Hematopoietic multipotent progenitor cell treated with erythropoietin and hydrocortisone succinate and interleukin-3 and kit ligand, for 4 days (in vitro differentiated cells): ENCODE data around the gene TMCC2.
A peak's percentile ranks its signal among the peaks of the same experiment; 100 is the strongest.

ENCODE experiments used
- DNase-seq: peaks from one replicate; pipeline ENCODE4 v3.0.0-alpha.2; 2015

TMCC2 gene

DNA sequence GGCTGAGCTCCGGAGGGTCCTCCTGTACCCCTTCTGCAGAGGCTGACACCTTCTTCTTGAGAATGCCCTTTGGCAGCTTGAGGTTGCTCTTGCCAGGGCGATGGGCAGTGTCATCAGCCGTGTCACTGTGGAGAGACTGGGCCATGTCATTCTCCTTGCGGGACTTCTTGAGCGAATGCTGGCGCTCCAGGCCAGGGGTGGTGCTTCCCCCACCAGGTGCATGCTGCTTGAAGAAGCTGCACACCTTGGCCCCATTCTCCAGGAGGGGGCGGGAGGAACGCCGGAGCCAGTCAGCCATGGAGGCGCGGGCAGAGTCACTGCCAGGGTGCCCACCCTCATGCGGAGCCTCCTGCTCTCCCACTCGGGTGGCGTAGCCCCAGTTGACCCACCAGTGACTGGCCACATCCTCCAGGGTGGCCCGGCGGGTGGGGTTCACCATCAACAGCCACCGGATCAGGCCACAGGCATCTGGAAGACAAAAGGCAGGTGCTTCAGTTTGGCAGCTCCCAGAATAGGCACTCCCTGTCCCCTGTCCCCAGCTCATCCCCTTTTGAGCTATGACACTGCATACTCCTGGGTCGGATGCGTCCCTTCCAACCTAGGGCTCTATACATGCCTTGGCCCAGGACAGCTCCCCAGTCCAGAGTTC, 76.4 kb downstream of the TMCC2 start:
- DNase-seq, result no peak

DNA sequence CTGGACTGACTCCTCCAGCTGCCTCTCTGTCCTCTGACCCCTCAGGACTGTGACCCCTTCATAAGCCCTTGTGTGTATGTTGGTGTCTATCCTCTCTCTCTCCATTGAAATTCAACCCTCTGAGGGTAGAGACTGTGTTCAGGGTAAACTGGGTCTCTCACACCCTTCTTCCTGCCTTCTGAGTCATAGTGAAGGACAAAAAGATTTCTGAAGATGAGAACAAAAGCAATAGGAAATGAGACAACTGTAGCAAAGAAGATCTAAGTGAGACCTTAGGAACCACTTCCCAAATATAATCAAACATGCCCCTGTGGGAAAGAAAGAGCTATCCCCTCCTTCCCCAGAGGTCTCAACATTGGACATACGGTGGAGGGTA, 76.9 kb downstream of the TMCC2 start:
- no peak for DNase-seq

DNA sequence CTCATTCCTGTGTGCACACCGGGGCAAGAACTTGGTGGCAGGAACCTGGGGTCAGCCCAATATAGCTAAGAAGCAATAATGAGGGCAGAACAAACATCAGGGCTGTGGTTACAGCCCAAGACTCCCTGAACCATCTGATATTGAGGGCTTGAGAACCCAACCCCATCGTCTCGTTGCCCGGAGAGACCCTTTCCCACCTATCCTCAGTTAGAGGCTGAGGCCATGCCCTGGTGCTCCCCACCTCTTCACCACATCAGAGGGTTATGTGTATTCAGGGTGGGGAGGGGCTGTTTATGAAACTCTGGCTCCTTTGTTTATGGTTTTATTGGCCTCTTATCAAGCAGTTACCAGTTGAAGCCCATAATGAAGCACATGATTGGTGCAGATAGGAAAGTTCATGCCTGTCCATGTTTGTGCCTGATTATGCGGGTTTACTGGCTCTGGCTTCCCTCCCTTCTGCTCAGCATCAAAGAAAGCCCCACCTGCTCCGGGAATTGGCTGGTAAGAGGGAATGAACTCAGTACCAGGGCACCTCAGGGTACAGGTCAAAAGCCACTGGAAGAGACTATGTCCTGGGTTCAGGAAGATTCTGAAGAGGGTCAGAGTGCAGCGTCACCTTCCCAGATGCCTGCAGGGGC, 79.3 kb downstream of the TMCC2 start:
- peak; percentile 55 for DNase-seq

DNA sequence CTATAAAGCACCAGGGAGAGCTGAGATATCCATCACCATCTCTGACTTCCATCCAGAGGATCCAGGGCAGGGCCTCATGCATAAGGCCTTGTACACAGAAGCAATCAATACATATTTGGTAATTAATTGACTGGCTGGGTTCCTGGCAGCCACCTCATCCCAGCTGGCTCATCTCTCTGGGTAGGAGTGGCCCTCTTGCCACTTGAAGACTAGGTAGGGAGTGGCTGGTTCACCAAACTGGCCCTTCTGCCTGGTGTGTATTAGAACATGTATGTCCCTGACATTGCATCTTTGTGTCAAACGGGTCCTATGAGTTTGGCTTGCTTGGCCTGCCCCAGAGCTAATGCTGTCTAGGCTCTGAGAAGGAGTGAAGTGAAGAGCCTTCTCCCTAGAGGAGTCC, 82.0 kb downstream of the TMCC2 start:
- no peak for DNase-seq

DNA sequence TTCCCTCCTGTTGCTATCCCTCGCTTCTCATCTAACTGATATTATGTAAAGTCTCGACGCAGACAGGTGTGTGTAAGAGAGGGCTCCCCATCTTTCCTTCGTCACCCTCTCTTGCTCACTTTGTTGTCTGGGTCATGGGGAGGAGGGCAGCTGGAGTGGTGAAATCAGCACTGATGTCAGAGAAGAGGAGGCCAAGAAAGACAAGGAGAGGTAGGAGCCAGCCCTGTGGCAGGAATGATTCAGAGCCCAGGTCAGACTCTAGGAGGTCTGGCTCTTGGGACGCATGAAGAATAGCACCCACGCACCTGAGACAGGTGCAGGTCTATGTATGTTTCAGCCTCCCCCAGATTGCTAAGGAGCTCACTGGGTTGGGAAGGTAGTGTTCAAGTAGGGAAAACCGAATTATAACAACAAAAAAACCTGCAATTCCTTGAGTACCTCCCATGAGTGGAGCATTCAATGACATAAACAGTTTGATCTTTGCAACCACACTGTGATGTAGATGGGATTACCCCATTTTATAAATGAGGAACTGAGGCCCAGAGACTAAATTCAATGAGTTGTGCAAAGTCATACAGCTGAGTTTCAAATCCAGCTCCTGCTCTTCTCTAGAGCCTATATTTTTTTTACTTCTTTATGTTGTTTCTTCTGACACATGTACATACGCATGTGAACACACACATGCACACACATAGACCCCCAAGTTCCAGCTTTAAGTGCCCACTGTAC, 83.4 kb downstream of the TMCC2 start:
- peak; percentile 43 for DNase-seq

DNA sequence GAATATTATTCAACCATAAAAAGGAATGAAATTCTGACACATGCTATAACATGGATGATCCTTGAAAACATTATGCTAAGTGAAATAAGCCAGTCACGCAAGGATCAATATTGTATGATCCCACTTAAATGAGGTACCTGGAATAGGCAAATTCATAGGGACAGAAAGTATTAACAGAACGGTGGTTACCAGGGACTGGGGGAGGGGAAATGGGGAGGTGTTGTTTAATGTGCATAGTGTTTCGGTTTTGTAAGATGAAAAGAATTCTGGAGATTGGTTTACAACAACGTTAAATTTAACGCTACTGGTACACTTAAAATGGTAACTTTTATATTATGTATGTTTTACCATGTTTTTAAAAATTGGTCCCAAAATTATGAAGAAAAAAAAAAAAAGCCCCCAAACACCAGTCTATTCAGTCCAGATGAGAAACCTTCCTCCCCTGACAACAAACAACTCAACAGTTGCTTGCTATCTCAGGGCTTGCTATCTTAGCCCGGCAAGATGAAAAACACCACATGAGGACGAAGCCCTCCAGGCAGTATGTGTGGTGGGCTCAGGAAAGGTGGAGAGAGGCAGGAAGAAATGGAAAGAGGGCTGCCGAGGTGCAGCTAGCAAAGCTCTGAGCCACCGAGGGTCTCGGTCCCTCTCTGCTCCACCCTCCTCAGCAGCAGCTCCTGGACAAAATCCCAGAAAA, 85.3 kb downstream of the TMCC2 start:
- no peak for DNase-seq

DNA sequence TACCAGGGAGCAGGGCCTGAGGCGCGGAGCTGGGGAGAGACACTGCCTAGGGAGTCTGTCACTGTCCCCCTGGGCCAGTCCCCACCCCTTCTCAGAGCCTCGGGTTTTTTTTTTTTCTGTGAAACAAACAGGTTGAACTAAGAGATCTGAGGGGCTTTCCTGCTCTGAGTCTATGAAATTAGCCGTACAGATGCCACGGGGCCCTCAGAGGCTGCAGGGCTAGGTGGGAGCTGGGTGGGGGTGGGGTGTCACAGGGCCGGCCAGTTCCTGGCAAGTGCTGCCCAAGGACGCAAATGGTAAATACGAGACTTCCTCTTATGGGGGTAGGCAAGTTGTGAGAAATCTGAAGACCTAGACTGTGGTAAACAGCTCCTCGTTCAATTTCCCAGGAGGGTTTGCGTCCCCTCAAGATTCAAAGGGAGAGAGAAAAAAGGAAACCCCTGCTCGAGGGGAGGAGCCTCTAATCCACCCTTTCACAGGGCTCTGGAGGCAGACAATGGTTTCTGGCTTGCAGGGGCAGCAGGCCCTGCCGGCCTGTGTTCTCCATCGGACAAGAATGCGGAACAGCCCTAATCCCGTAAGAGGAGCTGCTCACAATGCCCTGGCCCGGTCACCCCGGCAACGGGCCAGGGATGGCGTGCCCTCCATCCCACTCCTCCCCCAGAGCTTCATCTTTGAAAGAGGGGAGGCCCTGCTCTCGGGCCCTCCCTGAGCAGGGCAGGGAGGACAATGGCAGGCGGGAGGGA, 86.0 kb downstream of the TMCC2 start:
- peak; percentile 62 for DNase-seq

DNA sequence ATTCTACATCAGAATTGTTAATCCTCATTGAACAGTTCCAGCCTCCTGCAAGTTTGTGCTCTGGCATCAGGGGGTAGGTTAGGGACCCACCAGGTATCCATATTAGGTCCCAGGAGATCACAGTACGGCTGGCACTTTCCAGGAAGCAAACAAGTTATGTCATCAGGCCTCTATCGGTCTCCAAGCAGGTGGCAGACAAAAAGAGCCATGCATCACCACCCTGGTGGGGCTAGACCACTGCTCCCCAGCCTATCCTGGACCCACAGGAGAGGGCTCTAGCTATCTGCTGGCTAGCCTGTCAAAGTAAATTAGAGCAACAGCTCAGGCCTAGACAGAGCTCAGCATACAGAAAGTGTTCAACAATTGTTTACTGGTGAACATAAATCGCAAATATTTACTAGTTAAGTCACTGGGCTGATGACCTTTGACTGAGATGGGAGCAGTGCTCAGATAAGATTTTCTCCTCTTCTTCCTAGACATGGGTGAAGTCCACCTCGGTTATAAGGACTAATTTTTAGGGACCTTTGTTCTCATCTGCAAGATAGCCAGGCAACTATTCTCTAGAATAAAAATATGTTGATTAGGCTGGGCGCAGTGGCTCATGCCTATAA, 87.4 kb downstream of the TMCC2 start:
- no peak for DNase-seq

DNA sequence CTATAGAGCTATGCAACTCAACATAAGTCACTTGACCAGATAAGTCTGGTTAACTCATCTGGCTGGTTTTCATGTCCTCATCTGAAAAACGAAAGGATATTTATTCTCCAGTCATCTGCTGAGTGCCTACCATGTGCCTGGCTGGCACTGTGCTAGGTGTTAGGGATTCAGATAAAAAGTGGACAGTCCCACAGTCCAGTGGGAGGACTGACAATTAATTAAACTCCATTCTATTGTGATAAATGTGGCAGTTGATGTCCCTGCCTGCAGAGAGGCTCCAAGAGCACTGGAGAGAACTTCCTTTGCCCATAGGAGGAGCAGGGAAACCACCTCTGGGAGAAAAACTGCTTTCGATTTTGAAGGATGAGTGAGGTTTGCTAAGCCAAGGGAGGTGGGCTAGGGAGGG, 88.4 kb downstream of the TMCC2 start:
- no peak for DNase-seq

DNA sequence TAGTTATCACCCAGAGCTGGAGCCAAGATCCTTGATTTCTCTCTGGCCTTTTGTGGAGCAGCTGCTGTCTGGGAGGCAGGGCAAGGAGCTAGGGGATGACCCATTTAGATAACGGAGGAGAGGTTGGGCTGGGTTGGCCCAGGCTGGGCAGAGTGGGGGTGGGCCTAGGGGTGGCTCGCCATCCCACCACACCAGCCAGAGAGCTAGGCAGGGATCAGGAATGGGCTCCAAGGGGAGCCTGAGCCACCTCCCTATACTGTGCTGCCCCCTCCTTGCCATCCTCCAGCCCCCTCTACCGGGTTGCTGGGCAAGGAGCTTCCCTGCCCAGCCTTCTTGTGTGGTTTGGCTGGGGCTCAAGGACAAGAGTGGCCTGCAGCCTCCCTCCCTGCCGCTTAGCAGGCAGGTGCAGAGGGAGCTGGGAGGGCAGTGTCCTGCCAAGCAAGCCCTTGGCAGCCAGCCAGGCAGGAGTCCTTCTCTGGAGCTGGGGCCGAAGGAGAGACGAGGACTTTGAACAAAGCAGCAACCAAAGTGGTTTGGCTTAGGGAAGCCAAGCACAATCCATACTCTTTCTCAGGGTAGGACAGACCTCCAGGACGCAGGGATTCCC, 89.7 kb downstream of the TMCC2 start:
- no peak for DNase-seq

DNA sequence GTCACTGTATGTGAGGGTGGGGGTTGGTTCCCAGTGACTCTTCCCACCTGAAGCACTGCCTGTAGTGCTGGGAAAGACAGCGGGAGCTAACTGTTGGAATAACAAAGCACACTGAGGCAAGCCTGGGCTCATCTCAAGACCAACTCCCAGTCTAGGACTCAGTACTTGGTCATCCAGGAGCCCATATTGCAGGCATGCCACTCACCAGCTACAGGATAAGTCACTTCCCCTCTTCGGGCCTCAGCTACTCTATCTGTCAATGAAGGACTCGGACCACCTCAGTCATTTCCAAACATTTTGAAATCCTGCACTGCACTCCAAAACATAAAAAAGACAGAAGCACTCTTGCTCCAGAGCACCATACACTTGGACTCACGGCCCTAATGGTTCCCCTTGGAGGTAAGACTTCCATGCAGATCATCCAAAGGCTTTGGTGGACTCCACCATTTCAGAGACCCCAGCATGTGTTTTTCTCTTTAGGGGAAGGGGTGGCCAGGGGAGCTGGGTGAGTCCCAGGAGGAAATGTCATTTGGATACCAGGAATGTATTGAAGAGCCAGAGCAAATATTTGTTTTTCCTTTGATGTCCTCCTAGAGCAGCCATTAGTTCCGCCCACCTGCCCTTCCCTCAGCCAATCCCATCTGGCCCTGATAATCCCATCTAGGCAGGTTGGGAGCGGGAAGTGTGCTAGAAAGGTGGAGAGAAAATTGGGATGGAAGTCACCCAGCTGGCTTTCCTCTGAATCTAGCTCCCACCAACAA, 90.7 kb downstream of the TMCC2 start:
- no peak for DNase-seq

DNA sequence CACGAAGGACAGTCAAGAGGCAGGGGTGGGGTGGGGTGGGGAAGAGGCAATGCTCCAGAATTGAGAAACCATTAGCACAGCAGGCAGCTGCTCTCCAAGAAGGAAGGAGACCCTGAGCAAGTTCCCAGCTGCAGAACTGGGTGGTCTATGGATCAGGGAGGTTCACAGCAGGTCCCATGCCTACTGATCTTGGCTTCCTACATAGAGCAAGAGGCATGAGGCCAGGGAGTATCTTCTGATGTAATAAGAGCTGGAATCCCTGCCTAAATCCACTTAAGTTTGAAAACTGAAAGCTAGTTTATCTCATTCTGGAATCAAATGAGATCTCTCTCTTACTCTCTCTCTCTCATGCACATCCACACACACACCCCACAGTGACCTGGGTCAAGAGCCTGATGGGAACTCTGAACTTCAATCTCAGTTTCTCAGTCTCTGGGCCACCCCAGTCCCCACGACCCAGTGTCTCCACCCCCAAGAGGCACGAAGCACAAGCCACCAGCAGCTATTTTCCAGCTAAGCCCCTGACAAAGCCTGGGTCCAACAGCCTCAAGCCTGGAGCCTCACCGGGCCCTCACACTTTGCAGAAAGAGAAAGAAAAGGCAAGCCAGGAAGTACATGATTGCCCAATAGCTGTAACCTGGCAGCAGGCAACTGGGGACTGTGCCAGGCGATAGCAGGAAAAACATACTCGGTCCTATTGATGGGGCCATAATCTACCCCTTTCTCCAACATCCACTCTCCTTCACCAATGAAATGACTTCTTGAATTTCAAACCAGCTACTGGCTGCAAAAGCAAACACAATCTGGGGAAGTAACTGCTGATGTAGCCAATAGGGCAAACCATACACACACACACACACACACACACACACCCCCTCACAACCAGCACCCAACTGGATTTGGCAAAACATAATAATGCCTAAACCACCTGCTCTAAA, 91.6 kb downstream of the TMCC2 start:
- DNase-seq, result peak; percentile 60

DNA sequence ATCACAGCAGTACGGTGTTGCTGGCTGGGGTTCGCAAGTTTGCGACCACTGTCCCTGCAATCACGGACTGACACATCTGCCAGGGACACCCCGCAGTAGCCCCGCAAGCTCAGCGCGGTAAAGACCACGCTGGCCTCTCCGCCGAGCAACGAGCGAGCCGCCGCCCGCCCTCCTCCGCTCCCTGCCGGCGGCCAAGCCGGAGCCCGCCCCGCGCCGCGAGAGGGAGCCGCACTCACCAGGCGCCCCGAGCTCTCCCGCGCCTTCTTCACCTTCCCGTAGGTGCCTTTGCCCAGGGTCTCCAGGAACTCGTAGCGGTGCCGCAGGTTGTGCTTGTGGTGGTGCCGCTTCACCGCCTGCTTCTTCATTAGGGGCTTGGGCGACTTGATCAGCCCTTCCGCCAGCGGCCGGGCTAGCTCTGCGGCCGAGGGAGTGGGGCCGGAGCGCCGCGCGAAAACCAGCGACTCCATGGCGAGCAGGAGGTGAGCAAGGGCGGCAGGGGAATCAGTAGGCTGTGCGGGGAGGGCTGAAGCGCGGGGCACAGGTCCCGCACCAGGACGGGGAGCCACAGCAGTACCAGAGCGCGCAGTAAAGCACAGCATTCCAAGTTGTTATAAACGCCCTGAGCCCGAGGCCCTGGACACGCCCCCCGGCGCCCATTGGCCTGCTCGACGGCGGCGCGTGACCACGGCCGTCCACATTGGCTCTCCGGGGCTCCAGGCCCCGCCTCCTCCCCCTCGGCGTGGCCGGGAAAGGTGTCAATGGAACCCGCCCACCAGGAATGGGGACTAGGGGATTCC, 93.6 kb downstream of the TMCC2 start, which contains the start of gene NUAK2:
Gene NUAK2 (minus strand): TSS at position 584 of the 797 bp plus-strand sequence. CDS start 117 bp downstream, at position 467.
- DNase-seq, result peak; percentile 76

DNA sequence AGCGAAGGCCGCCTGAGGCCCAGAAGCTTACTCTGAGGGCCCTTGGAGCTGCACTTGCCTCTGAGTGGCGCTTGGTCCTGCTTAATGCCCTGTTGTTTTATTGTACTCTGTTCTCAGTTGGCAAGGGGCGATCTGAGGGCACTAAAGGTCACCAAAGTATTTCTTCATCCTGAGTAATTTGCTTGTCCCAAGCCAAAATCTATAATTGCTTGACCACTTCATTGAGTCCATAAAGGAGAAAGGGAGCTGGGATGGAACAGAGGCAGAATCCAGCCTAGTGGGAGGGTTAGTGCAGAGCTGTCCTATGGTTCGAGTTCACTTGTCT, 94.2 kb downstream of the TMCC2 start:
- no peak for DNase-seq
